Sigmoid colon (tissue), 3 donors: ENCODE data around the gene MSLN.

ENCODE experiments used
- POLR2A ChIP-seq, 2 donors: fragments of 450-650 bp; IDR thresholded peaks; one replicate each; pipeline ENCODE4 v1.6.1; 2016; ENCODE audit warnings: antibody characterized with exemption in 2 of 2, mild to moderate bottlenecking in 2 of 2, moderate library complexity in 2 of 2
- TF ChIP-seq, protein P1 (sequence below), 4 experiments: fragments of 450-650 bp in 3 of 4; fragments of 200-600 bp in 1 of 4; IDR thresholded peaks; one replicate each; pipeline ENCODE4 v1.5.1; 2016 to 2019; ENCODE audit warnings: antibody characterized with exemption in 4 of 4, mild to moderate bottlenecking in 3 of 4, moderate library complexity in 2 of 4

DNA sequence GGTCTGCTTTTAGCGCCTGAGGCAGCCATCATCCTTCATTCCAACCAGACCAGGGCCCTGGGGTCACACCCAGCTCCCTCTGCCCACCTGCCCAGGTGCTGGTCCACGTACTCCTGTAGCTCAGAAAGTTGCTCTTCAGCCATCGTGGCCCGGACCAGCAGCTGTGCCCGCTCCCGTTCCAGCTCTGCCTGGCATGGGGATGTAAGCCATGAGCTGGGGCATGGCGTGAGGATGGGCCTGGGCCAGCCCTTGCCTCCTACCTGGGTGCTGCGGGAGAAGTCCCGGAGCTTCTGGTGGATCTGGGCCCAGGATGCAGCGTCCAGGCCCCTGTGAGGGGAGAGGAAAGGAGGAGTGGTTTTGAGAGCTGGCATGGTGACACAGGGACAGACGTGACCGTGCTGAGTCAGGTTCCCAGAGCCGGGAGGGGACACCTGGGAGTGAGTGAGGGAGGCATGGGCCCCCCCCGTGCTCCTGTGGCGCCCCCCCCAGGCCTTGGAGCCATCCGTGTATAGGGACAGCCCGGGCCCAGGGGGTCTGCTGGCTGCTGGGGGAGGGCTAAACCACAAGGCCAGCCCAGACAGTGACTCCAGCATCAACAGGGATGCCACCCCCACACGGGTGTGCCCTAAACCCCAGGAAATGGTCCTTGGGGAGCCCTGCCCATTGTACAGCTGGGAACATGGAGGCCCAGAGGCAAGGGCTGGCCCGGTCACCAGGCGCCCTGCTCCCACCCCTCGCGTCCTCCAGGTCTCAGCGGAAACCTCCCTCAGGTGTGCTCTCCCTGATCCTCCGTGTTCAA, 37.5 kb upstream of the MSLN start:
- no peak for TF ChIP-seq POLR2A (IDR thresholded peaks at IDR 0.05)
- TF ChIP-seq, protein P1, sequence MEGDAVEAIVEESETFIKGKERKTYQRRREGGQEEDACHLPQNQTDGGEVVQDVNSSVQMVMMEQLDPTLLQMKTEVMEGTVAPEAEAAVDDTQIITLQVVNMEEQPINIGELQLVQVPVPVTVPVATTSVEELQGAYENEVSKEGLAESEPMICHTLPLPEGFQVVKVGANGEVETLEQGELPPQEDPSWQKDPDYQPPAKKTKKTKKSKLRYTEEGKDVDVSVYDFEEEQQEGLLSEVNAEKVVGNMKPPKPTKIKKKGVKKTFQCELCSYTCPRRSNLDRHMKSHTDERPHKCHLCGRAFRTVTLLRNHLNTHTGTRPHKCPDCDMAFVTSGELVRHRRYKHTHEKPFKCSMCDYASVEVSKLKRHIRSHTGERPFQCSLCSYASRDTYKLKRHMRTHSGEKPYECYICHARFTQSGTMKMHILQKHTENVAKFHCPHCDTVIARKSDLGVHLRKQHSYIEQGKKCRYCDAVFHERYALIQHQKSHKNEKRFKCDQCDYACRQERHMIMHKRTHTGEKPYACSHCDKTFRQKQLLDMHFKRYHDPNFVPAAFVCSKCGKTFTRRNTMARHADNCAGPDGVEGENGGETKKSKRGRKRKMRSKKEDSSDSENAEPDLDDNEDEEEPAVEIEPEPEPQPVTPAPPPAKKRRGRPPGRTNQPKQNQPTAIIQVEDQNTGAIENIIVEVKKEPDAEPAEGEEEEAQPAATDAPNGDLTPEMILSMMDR (IDR thresholded peaks at IDR 0.05): no peak
